H1 (cell line): Measurements from ENCODE around the gene MCF2L. TPM values are rescaled to one million over a fixed set of nuclear protein-coding genes. Genes with fewer than 3 reads are reported as not detected.

Source experiments
- CTCF ChIA-PET: fragments of 300-600 bp; sonication (Branson Sonifier 250); formaldehyde crosslinking; loops from one replicate; lab custom pipeline; 2021; ENCODE audit not compliant: partially characterized antibody; lab: Charles Lee
- POLR2A ChIA-PET: fragments of 300-600 bp; sonication (Branson Sonifier 250); formaldehyde crosslinking; loops from one replicate; lab custom pipeline; 2021; ENCODE audit warnings: inconsistent platforms; ENCODE audit not compliant: partially characterized antibody; lab: Charles Lee
- DNase-seq, 2 experiments: peaks; one replicate each; pipeline versions ENCODE4 v3.0.0 to v3.0.0-alpha.2; 2010 to 2022; ENCODE audit warnings: low spot score in 2 of 2, low read depth in 1 of 2, mixed read lengths in 1 of 2
- FAIRE-seq: peaks from 2 replicates; lab custom pipeline; 2011; peaks lifted over from hg19 to GRCh38; lab: Jason Lieb, UNC
- H2AFZ ChIP-seq: 2 replicates; pipeline ENCODE4 v1.8.1; 2012; ENCODE audit warnings: low read length, inconsistent platforms
- H2AK5ac ChIP-seq: 2 replicates; pipeline ENCODE4 v1.6.1; 2013; ENCODE audit warnings: low read depth, low read length
- H2BK120ac ChIP-seq: replicated peaks from 2 replicates; pipeline ENCODE3; 2013; ENCODE audit warnings: low read depth, low read length, inconsistent platforms
- H2BK12ac ChIP-seq: 2 replicates; pipeline ENCODE4 v1.6.1; 2013; ENCODE audit warnings: low read depth, low read length
- H2BK15ac ChIP-seq: 2 replicates; pipeline ENCODE4 v1.6.1; 2013; ENCODE audit warnings: low read length
- H2BK20ac ChIP-seq: 2 replicates; pipeline ENCODE4 v1.6.1; 2013; ENCODE audit warnings: low read length
- H2BK5ac ChIP-seq: 2 replicates; pipeline ENCODE4 v1.6.1; 2013; ENCODE audit warnings: low read depth, low read length
- H3K14ac ChIP-seq: 2 replicates; pipeline ENCODE4 v1.6.1; 2013; ENCODE audit warnings: inconsistent platforms; ENCODE audit not compliant: insufficient read length
- H3K18ac ChIP-seq: 2 replicates; pipeline ENCODE4 v1.6.1; 2013; ENCODE audit warnings: low read length; ENCODE audit errors: extremely low read depth
- H3K23ac ChIP-seq: 2 replicates; pipeline ENCODE4 v1.6.1; 2013; ENCODE audit warnings: inconsistent platforms; ENCODE audit not compliant: insufficient read length
- H3K23me2 ChIP-seq: 2 replicates; pipeline ENCODE4 v1.6.1; 2013; ENCODE audit warnings: low read depth, low read length
- H3K27ac ChIP-seq: 2 replicates; pipeline ENCODE4 v1.6.1; 2011; ENCODE audit warnings: low read depth, low read length, inconsistent platforms
- H3K27me3 ChIP-seq, 4 experiments: replicated peaks in 1 of 4; 1 replicate in 1 of 4; 2 replicates in 3 of 4; pipeline versions ENCODE4 v1.6.1 to v1.8.1; 2011 to 2013; ENCODE audit warnings: low read length in 3 of 4, mild to moderate bottlenecking in 3 of 4, inconsistent platforms in 2 of 4, mixed read lengths in 2 of 4, moderate library complexity in 1 of 4; ENCODE audit not compliant: control insufficient read depth in 3 of 4, insufficient read depth in 3 of 4; ENCODE audit errors: extremely low read depth in 1 of 4
- H3K36me3 ChIP-seq, 4 experiments: 2 replicates each; pipeline versions ENCODE4 v1.6.1 to v1.8.1; 2011 to 2013; ENCODE audit warnings: mild to moderate bottlenecking in 4 of 4, low read length in 3 of 4, moderate library complexity in 2 of 4, control low read depth in 1 of 4, inconsistent platforms in 1 of 4; ENCODE audit not compliant: insufficient read depth in 4 of 4, control insufficient read depth in 2 of 4
- H3K4ac ChIP-seq: replicated peaks from 2 replicates; pipeline ENCODE3; 2013; ENCODE audit warnings: low read length, low read depth, mixed read lengths, inconsistent platforms; ENCODE audit not compliant: insufficient read length
- H3K4me1 ChIP-seq, 4 experiments: replicated peaks in 1 of 4; 1 replicate in 1 of 4; 2 replicates in 3 of 4; pipeline versions ENCODE4 v1.6.1 to v1.8.1; 2011 to 2013; ENCODE audit warnings: low read length in 3 of 4, inconsistent platforms in 2 of 4, mixed read lengths in 1 of 4; ENCODE audit not compliant: insufficient read depth in 4 of 4, control insufficient read depth in 3 of 4
- H3K4me2 ChIP-seq, 2 experiments: 2 replicates each; pipeline versions ENCODE4 v1.6.1 to v1.8.1; 2011 to 2013; ENCODE audit warnings: low read depth in 2 of 2, low read length in 2 of 2, control low read depth in 1 of 2, inconsistent platforms in 1 of 2, mild to moderate bottlenecking in 1 of 2; ENCODE audit not compliant: insufficient read depth in 1 of 2
- H3K4me3 ChIP-seq, 4 experiments: fragments of 200-600, 300-600 bp in 1 of 4; sonication (generic), shearing (Covaris generic), sonication (Bioruptor Twin) in 1 of 4; 2 replicates each; pipeline versions ENCODE4 v1.5.1 to v1.8.1; 2011 to 2016; ENCODE audit warnings: low read length in 4 of 4, low read depth in 3 of 4, control low read depth in 2 of 4, inconsistent platforms in 2 of 4, mild to moderate bottlenecking in 2 of 4, mixed read lengths in 1 of 4, moderate library complexity in 1 of 4; ENCODE audit not compliant: insufficient read depth in 2 of 4; ENCODE audit errors: extremely low read depth in 1 of 4
- H3K56ac ChIP-seq: replicated peaks from 2 replicates; pipeline ENCODE3; 2013; ENCODE audit warnings: low read depth, mild to moderate bottlenecking, mixed read lengths, low read length, inconsistent platforms; ENCODE audit not compliant: insufficient read length
- H3K79me1 ChIP-seq: 2 replicates; pipeline ENCODE4 v1.6.1; 2013; ENCODE audit warnings: low read depth, low read length, control low read depth
- H3K79me2 ChIP-seq, 2 experiments: 2 replicates each; pipeline versions ENCODE4 v1.6.1 to v1.8.1; 2012 to 2013; ENCODE audit warnings: low read length in 2 of 2, mild to moderate bottlenecking in 2 of 2, inconsistent platforms in 1 of 2; ENCODE audit not compliant: insufficient read depth in 2 of 2, control insufficient read depth in 1 of 2
- H3K9ac ChIP-seq, 4 experiments: replicated peaks in 1 of 4; 1 replicate in 1 of 4; 2 replicates in 3 of 4; pipeline versions ENCODE4 v1.6.1 to v1.8.1; 2011 to 2013; ENCODE audit warnings: low read depth in 3 of 4, low read length in 3 of 4, control low read depth in 2 of 4, mild to moderate bottlenecking in 2 of 4, moderate library complexity in 2 of 4, inconsistent platforms in 1 of 4; ENCODE audit errors: extremely low read depth in 1 of 4
- H3K9me3 ChIP-seq, 2 experiments: 2 replicates each; pipeline versions ENCODE4 v1.6.1 to v1.8.1; 2012 to 2013; ENCODE audit warnings: mild to moderate bottlenecking in 2 of 2, moderate library complexity in 2 of 2, control low read depth in 1 of 2, inconsistent platforms in 1 of 2, low read depth in 1 of 2, low read length in 1 of 2, mixed read lengths in 1 of 2; ENCODE audit not compliant: insufficient read depth in 2 of 2
- H4K20me1 ChIP-seq, 2 experiments: replicated peaks in 1 of 2; 2 replicates each; pipeline versions ENCODE3 to v1.8.1; 2011 to 2013; ENCODE audit warnings: inconsistent platforms in 2 of 2, low read length in 2 of 2, mild to moderate bottlenecking in 1 of 2; ENCODE audit not compliant: insufficient read depth in 2 of 2, control insufficient read depth in 1 of 2
- H4K5ac ChIP-seq: 2 replicates; pipeline ENCODE4 v1.6.1; 2013; ENCODE audit warnings: low read length, low read depth, mixed read lengths, inconsistent platforms; ENCODE audit not compliant: insufficient read length
- H4K8ac ChIP-seq: 2 replicates; pipeline ENCODE4 v1.8.0; 2013; ENCODE audit warnings: mild to moderate bottlenecking, moderate library complexity, low read length, inconsistent platforms; ENCODE audit not compliant: insufficient read depth; ENCODE audit errors: extremely low read depth
- H4K91ac ChIP-seq: replicated peaks from 2 replicates; pipeline ENCODE3; 2013; ENCODE audit warnings: low read length, mixed read lengths, inconsistent platforms; ENCODE audit not compliant: insufficient read length
- CHD1 ChIP-seq: IDR thresholded peaks from 2 replicates; pipeline ENCODE4 v1.6.1; 2012; ENCODE audit warnings: low read depth, low read length, improper control_type of control experiment
- JUN ChIP-seq: IDR thresholded peaks from 2 replicates; pipeline ENCODE4 v1.6.1; 2011; ENCODE audit warnings: low read depth, mild to moderate bottlenecking, improper control_type of control experiment, low read length
- KDM5A ChIP-seq: fragments of 200-600 bp; IDR thresholded peaks from 2 replicates; pipeline ENCODE4 v1.7.1; 2012; ENCODE audit warnings: mild to moderate bottlenecking, low read length, inconsistent platforms, mixed read lengths
- TBP ChIP-seq: IDR thresholded peaks from 2 replicates; pipeline ENCODE4 v1.6.1; 2011; ENCODE audit warnings: low read depth, low read length, improper control_type of control experiment
- WGBS, 2 experiments: shearing (Covaris generic) in 1 of 2; methylation state at CpG; one replicate each; pipeline versions ENCODE4 v1.1.6 to v1.1.7; 2013 to 2015; ENCODE audit warnings: low lambda C conversion rate in 2 of 2, mixed read lengths in 2 of 2, inconsistent platforms in 1 of 2, low coverage in 1 of 2, missing lambda C conversion rate in 1 of 2; ENCODE audit not compliant: insufficient replicate concordance in 2 of 2, insufficient coverage in 1 of 2, insufficient read length in 1 of 2; ENCODE audit errors: extremely low coverage in 1 of 2, missing lambda C conversion rate in 1 of 2; 5-methylcytosine and 5-hydroxymethylcytosine counted together
- polyA plus RNA-seq, 7 experiments: library from polyadenylated mRNA; depleted of rRNA in 3 of 7; stranded (reverse) in 5 of 7; unstranded in 2 of 7; fragments of >200 nt in 5 of 7; fragments of 200-250 nt in 2 of 7; gene quantifications; 1 replicate in 5 of 7; 2 replicates in 1 of 7; 4 replicates in 1 of 7; pipeline versions ENCODE4 v1.2.1 to v1.2.3, GENCODE V29; 2011 to 2013; ENCODE audit warnings: missing spikeins in 2 of 7, mixed read lengths in 2 of 7
- total RNA-seq: library from RNA; stranded (reverse); fragmentation: NEBNext Ultra II Directional; extraction: Animal tissue kit (Norgen Biotek cat#: 25700); gene quantifications from 2 replicates; pipeline ENCODE4 v1.2.1, GENCODE V29; 2021

Gene MCF2L
- total and polyA plus RNA-seq, 2 of the 8 experiments (the other 6 are each of a cell fraction or from before 2014, with no cell fraction given) = 10.1 to 24.4 TPM

GRCh38 chr13:113005997-113006396, 37.0 kb downstream of the MCF2L start:
- no peak overlapping the region; the same call in 1 of the 2 replicates for H3K27ac ChIP-seq
- FAIRE-seq (no peak), DNase-seq (no peak)
- no peak overlapping the region for H3K4ac ChIP-seq
- no peak overlapping the region for H3K9ac ChIP-seq
- no peak overlapping the region for H4K8ac ChIP-seq
- H3K4me2 ChIP-seq = no peak overlapping the region
- no peak overlapping the region for H3K18ac ChIP-seq
- H3K4me1 ChIP-seq = peaks cover 0 to 4% (median 1%) of the 10 kb centered on the region in 4 experiments; a peak in 1 of 7 replicates
- H2BK5ac ChIP-seq = no peak overlapping the region; the same call in 1 of the 2 replicates
- no peaks in the 10 kb centered on the region for H3K9me3 ChIP-seq
- no peak overlapping the region for H4K91ac ChIP-seq
- no peak overlapping the region for H3K23ac ChIP-seq
- no peak overlapping the region for H2BK20ac ChIP-seq
- no peak overlapping the region for H2BK120ac ChIP-seq
- no peak overlapping the region for H3K4me3 ChIP-seq
- ChIA-PET POLR2A (no interaction called here), CTCF (interaction anchor here (0.8 to 2.3 kb wide), 7 partner anchors 13 to 63 kb away, joined by 3 to 8 read pairs (median 5); no protein-coding TSS in a partner anchor)
- H3K27me3 ChIP-seq = no peaks in the 10 kb centered on the region
- H3K79me2 ChIP-seq = no peaks in the 10 kb centered on the region
- H2AK5ac ChIP-seq = no peak overlapping the region
- H2AFZ ChIP-seq = no peak overlapping the region
- no peak overlapping the region for H3K56ac ChIP-seq
- TF ChIP-seq CHD1 (no peak), TBP (no peak), JUN (no peak), KDM5A (no peak)
- H4K5ac ChIP-seq = no peak overlapping the region
- H3K79me1 ChIP-seq = peaks cover 3% of the 10 kb centered on the region; the same call in 1 of the 2 replicates
- H3K23me2 ChIP-seq = no peaks in the 10 kb centered on the region
- H3K36me3 ChIP-seq = no peaks in the 10 kb centered on the region
- H2BK12ac ChIP-seq = no peak overlapping the region
- 95% methylated on average over 15 of the region's 15 CpGs; no CpG with 5 or more reads in 1 of the 2 experiments for WGBS, 2 experiments
- H2BK15ac ChIP-seq = no peak overlapping the region
- peaks cover 2% of the 10 kb centered on the region in 2 experiments for H4K20me1 ChIP-seq
- no peak overlapping the region for H3K14ac ChIP-seq
